Parathyroid adenoma (tissue), 2 donors: ENCODE results near the gene DNAJA4.

Source experiments
- H2AFZ ChIP-seq: fragments of 300-600 bp; sonication (generic); one replicate; pipeline ENCODE4 v1.7.0; 2017; ENCODE audit warnings: antibody characterized with exemption, mild to moderate bottlenecking
- H3K27ac ChIP-seq: fragments of 300-600 bp; sonication (generic); one replicate; pipeline ENCODE4 v1.7.0; 2017
- H3K27me3 ChIP-seq: fragments of 300-600 bp; sonication (generic); one replicate; pipeline ENCODE4 v1.7.0; 2017; ENCODE audit warnings: low read length; ENCODE audit not compliant: control insufficient read depth, insufficient read depth
- H3K36me3 ChIP-seq: fragments of 300-600 bp; sonication (generic); one replicate; pipeline ENCODE4 v1.7.0; 2017; ENCODE audit warnings: low read length; ENCODE audit not compliant: control insufficient read depth, insufficient read depth
- H3K4me1 ChIP-seq: fragments of 300-600 bp; sonication (generic); one replicate; pipeline ENCODE4 v1.7.0; 2017; ENCODE audit warnings: control low read depth
- H3K4me2 ChIP-seq: fragments of 300-600 bp; sonication (generic); one replicate; pipeline ENCODE4 v1.7.0; 2017; ENCODE audit warnings: low read length
- H3K4me3 ChIP-seq: fragments of 300-600 bp; sonication (generic); one replicate; pipeline ENCODE4 v1.7.0; 2017; ENCODE audit warnings: low read depth, low read length
- H3K79me2 ChIP-seq: fragments of 300-600 bp; sonication (generic); one replicate; pipeline ENCODE4 v1.7.0; 2017; ENCODE audit warnings: control low read depth
- H3K9ac ChIP-seq: fragments of 300-600 bp; sonication (generic); one replicate; pipeline ENCODE4 v1.7.0; 2017; ENCODE audit warnings: mild to moderate bottlenecking
- H3K9me3 ChIP-seq: fragments of 300-600 bp; sonication (generic); one replicate; pipeline ENCODE4 v1.7.0; 2017; ENCODE audit warnings: low read length; ENCODE audit not compliant: control insufficient read depth
- CTCF ChIP-seq: fragments of 300-600 bp; sonication (generic); IDR thresholded peaks from one replicate; pipeline ENCODE4 v1.7.0; 2017; ENCODE audit warnings: antibody characterized with exemption, mild to moderate bottlenecking
- donor health status: primary hyperparathyroidism.

DNAJA4 gene

GRCh38 chr15:78322243-78322642 is 57.9 kb downstream of the DNAJA4 start:
- no peak overlapping the region for H3K4me3 ChIP-seq
- H3K27ac ChIP-seq = no peak overlapping the region
- no peak for TF ChIP-seq CTCF
- H3K9me3 ChIP-seq = no peaks in the 10 kb centered on the region
- H3K4me1 ChIP-seq = no peaks in the 10 kb centered on the region
- H3K79me2 ChIP-seq = no peaks in the 10 kb centered on the region
- H3K27me3 ChIP-seq = no peaks in the 10 kb centered on the region
- no peak overlapping the region for H2AFZ ChIP-seq
- no peak overlapping the region for H3K9ac ChIP-seq
- no peaks in the 10 kb centered on the region for H3K36me3 ChIP-seq
- no peak overlapping the region for H3K4me2 ChIP-seq

- H3K9ac ChIP-seq = no peak overlapping the region
- no peaks in the 10 kb centered on the region for H3K9me3 ChIP-seq
- no peak overlapping the region for H3K27ac ChIP-seq
These were observed 58.6 kb downstream of the DNAJA4 start for GRCh38 chr15:78322724-78323521.

GRCh38 chr15:78323693-78324092 is 59.3 kb downstream of the DNAJA4 start:
- Histone ChIP-seq H3K9me3 (no peaks in the 10 kb centered on the region), H3K27me3 (no peaks in the 10 kb centered on the region), H3K4me1 (no peaks in the 10 kb centered on the region), H2AFZ (no peak overlapping the region), H3K27ac (no peak overlapping the region), H3K79me2 (no peaks in the 10 kb centered on the region), H3K4me2 (no peak overlapping the region), H3K9ac (no peak overlapping the region), H3K4me3 (no peak overlapping the region), H3K36me3 (no peaks in the 10 kb centered on the region)
- no peak for TF ChIP-seq CTCF

More at GRCh38 chr15:78322724-78323521, 58.6 kb downstream of the DNAJA4 start:
- H3K4me1 ChIP-seq = no peaks in the 10 kb centered on the region
- H3K4me2 ChIP-seq = no peak overlapping the region
- H3K4me3 ChIP-seq = no peak overlapping the region
- no peak for TF ChIP-seq CTCF
- no peaks in the 10 kb centered on the region for H3K79me2 ChIP-seq
- H3K27me3 ChIP-seq = no peaks in the 10 kb centered on the region
- no peak overlapping the region for H2AFZ ChIP-seq
- H3K36me3 ChIP-seq = no peaks in the 10 kb centered on the region

GRCh38 chr15:78324144-78324543 is 59.8 kb downstream of the DNAJA4 start:
- no peak overlapping the region for H2AFZ ChIP-seq
- no peak overlapping the region for H3K9ac ChIP-seq
- no peak for TF ChIP-seq CTCF
- H3K27me3 ChIP-seq = no peaks in the 10 kb centered on the region
- H3K4me3 ChIP-seq = no peak overlapping the region
- H3K79me2 ChIP-seq = no peaks in the 10 kb centered on the region
- no peaks in the 10 kb centered on the region for H3K36me3 ChIP-seq
- no peaks in the 10 kb centered on the region for H3K9me3 ChIP-seq
- H3K4me2 ChIP-seq = no peak overlapping the region
- H3K4me1 ChIP-seq = no peaks in the 10 kb centered on the region
- no peak overlapping the region for H3K27ac ChIP-seq
